ENCODE measurements around the gene SLC23A2.

DNA sequence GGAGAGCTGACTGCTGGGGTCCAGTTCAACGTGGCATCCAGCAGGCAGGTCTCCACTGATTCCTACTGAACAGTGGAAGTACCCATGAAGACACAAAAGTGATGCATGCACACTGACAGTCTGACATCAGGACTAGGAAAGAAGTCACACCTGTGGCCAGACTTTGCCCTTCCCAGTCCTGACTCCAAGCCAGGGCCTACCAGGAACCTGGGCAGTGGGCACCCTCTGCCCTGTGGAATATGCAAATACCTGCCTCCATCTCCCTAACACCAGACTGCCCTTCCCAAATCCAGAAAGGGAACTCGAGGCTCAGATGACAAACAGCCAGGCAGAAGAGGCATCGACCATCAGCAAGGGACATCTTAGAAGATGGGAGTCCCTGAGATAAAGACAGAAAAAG, 50.9 kb downstream of the SLC23A2 start:
- TF ChIP-seq, protein P1, sequence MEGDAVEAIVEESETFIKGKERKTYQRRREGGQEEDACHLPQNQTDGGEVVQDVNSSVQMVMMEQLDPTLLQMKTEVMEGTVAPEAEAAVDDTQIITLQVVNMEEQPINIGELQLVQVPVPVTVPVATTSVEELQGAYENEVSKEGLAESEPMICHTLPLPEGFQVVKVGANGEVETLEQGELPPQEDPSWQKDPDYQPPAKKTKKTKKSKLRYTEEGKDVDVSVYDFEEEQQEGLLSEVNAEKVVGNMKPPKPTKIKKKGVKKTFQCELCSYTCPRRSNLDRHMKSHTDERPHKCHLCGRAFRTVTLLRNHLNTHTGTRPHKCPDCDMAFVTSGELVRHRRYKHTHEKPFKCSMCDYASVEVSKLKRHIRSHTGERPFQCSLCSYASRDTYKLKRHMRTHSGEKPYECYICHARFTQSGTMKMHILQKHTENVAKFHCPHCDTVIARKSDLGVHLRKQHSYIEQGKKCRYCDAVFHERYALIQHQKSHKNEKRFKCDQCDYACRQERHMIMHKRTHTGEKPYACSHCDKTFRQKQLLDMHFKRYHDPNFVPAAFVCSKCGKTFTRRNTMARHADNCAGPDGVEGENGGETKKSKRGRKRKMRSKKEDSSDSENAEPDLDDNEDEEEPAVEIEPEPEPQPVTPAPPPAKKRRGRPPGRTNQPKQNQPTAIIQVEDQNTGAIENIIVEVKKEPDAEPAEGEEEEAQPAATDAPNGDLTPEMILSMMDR (IDR thresholded peaks at IDR 0.05), result no peak
- TF ChIP-seq EP300 (IDR thresholded peaks at IDR 0.05; ENCODE audit: low read depth), result no peak
